ENCODE data around the gene BSND.

The BSND gene

DNA sequence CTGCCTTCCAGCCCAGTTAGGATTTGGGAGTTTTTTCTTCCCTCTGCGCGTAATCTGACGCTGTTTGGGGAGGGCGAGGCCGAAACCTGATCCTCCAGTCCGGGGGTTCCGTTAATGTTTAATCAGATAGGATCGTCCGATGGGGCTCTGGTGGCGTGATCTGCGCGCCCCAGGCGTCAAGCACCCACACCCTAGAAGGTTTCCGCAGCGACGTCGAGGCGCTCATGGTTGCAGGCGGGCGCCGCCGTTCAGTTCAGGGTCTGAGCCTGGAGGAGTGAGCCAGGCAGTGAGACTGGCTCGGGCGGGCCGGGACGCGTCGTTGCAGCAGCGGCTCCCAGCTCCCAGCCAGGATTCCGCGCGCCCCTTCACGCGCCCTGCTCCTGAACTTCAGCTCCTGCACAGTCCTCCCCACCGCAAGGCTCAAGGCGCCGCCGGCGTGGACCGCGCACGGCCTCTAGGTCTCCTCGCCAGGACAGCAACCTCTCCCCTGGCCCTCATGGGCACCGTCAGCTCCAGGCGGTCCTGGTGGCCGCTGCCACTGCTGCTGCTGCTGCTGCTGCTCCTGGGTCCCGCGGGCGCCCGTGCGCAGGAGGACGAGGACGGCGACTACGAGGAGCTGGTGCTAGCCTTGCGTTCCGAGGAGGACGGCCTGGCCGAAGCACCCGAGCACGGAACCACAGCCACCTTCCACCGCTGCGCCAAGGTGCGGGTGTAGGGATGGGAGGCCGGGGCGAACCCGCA, 40.8 kb downstream of the BSND start, which contains the start of gene PCSK9:
TSS of gene PCSK9 (plus strand) at position 207 of the 741 bp plus-strand sequence. CDS start at position 497, 290 bp downstream.
- TF ChIP-seq, protein P1, sequence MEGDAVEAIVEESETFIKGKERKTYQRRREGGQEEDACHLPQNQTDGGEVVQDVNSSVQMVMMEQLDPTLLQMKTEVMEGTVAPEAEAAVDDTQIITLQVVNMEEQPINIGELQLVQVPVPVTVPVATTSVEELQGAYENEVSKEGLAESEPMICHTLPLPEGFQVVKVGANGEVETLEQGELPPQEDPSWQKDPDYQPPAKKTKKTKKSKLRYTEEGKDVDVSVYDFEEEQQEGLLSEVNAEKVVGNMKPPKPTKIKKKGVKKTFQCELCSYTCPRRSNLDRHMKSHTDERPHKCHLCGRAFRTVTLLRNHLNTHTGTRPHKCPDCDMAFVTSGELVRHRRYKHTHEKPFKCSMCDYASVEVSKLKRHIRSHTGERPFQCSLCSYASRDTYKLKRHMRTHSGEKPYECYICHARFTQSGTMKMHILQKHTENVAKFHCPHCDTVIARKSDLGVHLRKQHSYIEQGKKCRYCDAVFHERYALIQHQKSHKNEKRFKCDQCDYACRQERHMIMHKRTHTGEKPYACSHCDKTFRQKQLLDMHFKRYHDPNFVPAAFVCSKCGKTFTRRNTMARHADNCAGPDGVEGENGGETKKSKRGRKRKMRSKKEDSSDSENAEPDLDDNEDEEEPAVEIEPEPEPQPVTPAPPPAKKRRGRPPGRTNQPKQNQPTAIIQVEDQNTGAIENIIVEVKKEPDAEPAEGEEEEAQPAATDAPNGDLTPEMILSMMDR (IDR thresholded peaks at IDR 0.05; ENCODE audit: low read depth, low read length, missing control alignments), result no peak
- peak within 1 kb of the TSS; percentile 55 for H3K4me3 ChIP-seq (replicated peaks; ENCODE audit: low read depth, low read length)
- no peak for DNase-seq (ENCODE audit: extremely low read depth, low read depth)

- H3K4me3 ChIP-seq (replicated peaks; ENCODE audit: low read depth, low read length), result peak overlapping the region; percentile 55
- no peak for DNase-seq (ENCODE audit: extremely low read depth, low read depth)
- TF ChIP-seq, protein P1 (IDR thresholded peaks at IDR 0.05; ENCODE audit: low read depth, low read length, missing control alignments), result no peak
These were observed 41.6 kb downstream of the BSND start for GRCh38 chr1:55040083-55040932.

- no peak for DNase-seq (ENCODE audit: extremely low read depth, low read depth)
- peak overlapping the region; percentile 55 for H3K4me3 ChIP-seq (replicated peaks; ENCODE audit: low read depth, low read length)
These were observed 42.3 kb downstream of the BSND start for GRCh38 chr1:55040933-55041494.

DNA sequence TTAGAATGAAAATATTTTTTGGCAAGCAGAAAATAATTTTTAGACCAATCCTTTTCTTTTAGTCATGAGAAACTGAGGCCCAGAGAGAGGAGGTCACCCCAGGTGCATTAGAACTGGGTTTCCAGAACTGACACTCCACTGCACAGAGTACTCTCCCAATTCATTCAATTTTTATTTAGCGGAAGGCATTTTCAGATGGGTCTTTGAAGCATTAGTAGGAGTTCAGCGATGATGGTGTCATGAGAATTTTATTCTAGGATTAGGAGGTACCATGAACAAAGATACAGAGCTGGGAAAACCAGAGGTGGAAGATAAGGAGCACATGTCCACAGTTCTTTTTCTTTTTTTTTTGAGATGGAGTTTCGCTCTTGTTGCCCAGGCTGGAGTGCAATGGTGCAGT, 42.9 kb downstream of the BSND start:
- peak overlapping the region; percentile 55; the same call in 1 of the 2 replicates for H3K4me3 ChIP-seq (replicated peaks; ENCODE audit: low read depth, low read length)
- TF ChIP-seq, protein P1 (IDR thresholded peaks at IDR 0.05; ENCODE audit: low read depth, low read length, missing control alignments), result no peak
- no peak for DNase-seq (ENCODE audit: extremely low read depth, low read depth)

More at GRCh38 chr1:55040933-55041494, 42.3 kb downstream of the BSND start:
- TF ChIP-seq, protein P1 (IDR thresholded peaks at IDR 0.05; ENCODE audit: low read depth, low read length, missing control alignments), result no peak

DNA sequence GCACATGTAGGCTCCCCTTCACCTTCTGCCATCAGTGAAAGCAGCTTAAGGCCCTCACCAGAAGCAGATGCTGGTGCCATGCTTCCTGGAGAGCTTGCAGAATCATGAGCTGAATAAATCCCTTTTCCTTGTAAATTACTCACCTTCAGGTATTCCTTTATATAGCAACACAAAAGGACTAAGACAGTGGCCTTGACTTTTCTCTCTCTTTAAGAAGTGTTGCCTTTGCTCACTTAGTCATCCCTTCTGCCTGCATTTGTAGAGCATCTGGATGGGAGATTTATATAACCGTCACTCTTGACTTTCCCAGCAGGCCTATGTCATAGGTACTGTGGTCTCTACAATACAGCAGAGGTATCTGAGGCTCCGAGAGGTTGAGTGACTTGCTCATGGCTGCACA, 44.3 kb downstream of the BSND start:
- no peak overlapping the region for H3K4me3 ChIP-seq (replicated peaks; ENCODE audit: low read depth, low read length)
- no peak for DNase-seq (ENCODE audit: extremely low read depth, low read depth)
- TF ChIP-seq, protein P1 (IDR thresholded peaks at IDR 0.05; ENCODE audit: low read depth, low read length, missing control alignments), result no peak

DNA sequence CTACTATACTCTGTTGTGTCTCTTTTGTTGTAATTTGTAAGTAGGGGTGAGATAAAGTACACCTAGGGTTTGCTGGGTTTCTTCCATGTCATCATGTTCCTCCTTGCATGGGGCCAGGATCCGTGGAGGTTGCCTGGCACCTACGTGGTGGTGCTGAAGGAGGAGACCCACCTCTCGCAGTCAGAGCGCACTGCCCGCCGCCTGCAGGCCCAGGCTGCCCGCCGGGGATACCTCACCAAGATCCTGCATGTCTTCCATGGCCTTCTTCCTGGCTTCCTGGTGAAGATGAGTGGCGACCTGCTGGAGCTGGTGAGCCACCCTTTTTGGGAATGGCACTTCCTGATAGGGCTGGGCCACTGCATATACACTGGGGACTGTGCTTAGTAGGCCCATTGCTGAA, 45.0 kb downstream of the BSND start:
- no peak for DNase-seq (ENCODE audit: extremely low read depth, low read depth)
- H3K4me3 ChIP-seq (replicated peaks; ENCODE audit: low read depth, low read length), result no peak overlapping the region
- TF ChIP-seq, protein P1 (IDR thresholded peaks at IDR 0.05; ENCODE audit: low read depth, low read length, missing control alignments), result no peak

Measured in HFF-Myc (cell line).